Spleen (tissue), 7 donors: ENCODE measurements around the gene LAMA4.

Experiments used
- CTCF ChIP-seq, 11 experiments: fragments of 200-600 bp in 7 of 11; fragments of 450-650 bp in 4 of 11; sonication (generic) in 4 of 11; IDR thresholded peaks in 8 of 11; conservative IDR thresholded peaks in 3 of 11; 1 replicate in 7 of 11; 2 replicates in 4 of 11; pipeline versions ENCODE4 v1.4.0 to v1.8.0; 2016 to 2021; ENCODE audit warnings: antibody characterized with exemption in 11 of 11, inconsistent platforms in 4 of 11, mild to moderate bottlenecking in 1 of 11
- POLR2AphosphoS5 ChIP-seq, 3 donors: sonication (generic); formaldehyde crosslinking; IDR thresholded peaks; one replicate each; pipeline ENCODE4 v1.5.1; 2017; ENCODE audit warnings: antibody characterized with exemption in 3 of 3
- donor health status: DM: no; HTN: no; CAD: no; lungs with moderate emphysema.
- donor health status: DM: no; HTN: no; CAD: no.
- donor health status: DM: no; HTN: no; CAD: no.

GRCh38 chr6:112148103-112148502 lies 106.3 kb downstream of the LAMA4 start:
- TF ChIP-seq CTCF (IDR thresholded peaks at IDR 0.05 in 8 of 11, conservative IDR thresholded peaks at IDR 0.05 in 3 of 11) (no peak), POLR2AphosphoS5 (IDR thresholded peaks at IDR 0.05) (no peak)
